Body of pancreas (tissue), 4 donors: ENCODE data around the gene SLC26A3.

Experiments
- CTCF ChIP-seq, 7 experiments: fragments of 450-650 bp in 4 of 7; fragments of 200-600 bp in 3 of 7; sonication (generic) in 3 of 7; IDR thresholded peaks; one replicate each; pipeline ENCODE4 v1.5.1; 2016 to 2019; ENCODE audit warnings: antibody characterized with exemption in 7 of 7
- POLR2A ChIP-seq, 3 donors: fragments of 450-650 bp; IDR thresholded peaks; one replicate each; pipeline ENCODE4 v1.6.1; 2016; ENCODE audit warnings: antibody characterized with exemption in 3 of 3, mild to moderate bottlenecking in 2 of 3

DNA sequence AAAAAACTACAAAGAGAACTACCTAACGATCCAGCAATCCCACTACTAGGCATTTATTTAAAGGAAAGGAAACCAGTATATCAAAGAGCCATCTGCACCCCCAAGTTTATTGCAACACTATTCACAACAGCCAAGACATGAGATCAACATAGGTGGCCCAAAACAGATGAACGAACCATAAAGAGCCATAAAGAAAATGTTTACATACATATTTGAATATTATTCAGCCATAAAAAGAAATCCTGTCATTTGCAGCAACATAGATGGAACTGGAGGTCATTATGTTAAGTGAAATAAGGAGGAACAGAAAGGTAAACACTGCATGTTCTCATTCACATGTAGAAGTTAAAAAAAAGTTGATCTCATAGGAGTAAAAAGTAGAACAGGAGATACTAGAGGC, 15.6 kb upstream of the SLC26A3 start:
- TF ChIP-seq POLR2A (IDR thresholded peaks at IDR 0.05) (no peak), CTCF (IDR thresholded peaks at IDR 0.05) (no peak)
